Retinal pigment epithelial cell (primary cell): Measurements from ENCODE around the gene A1BG.
"Not testable (repeated sequence)": the region's sequence is repeated elsewhere in the genome, so short reads cannot be mapped to it uniquely, and the experiment has no call there.

Experiments
- DNase-seq: peaks from one replicate; pipeline ENCODE4 v3.0.0-alpha.2; 2010; ENCODE audit warnings: low read depth
- H3K4me3 ChIP-seq: 2 replicates; pipeline ENCODE4 v1.5.1; 2011; ENCODE audit warnings: mild to moderate bottlenecking, low read length, control low read depth, moderate library complexity
- CTCF ChIP-seq: conservative IDR thresholded peaks from 2 replicates; pipeline ENCODE4 v1.5.1; 2011; ENCODE audit warnings: low read depth, low read length, control low read depth, inconsistent platforms

Gene A1BG

GRCh38 chr19:58349590-58349989 is 3.7 kb downstream of the A1BG start:
- no peak for DNase-seq
- TF ChIP-seq CTCF = no peak
- H3K4me3 ChIP-seq = no peak overlapping the region

GRCh38 chr19:58348080-58348479 is 5.2 kb downstream of the A1BG start:
- H3K4me3 ChIP-seq = peak overlapping the region; percentile 59
- not testable (repeated sequence) for DNase-seq

GRCh38 chr19:58346961-58347929 is 6.0 kb downstream of the A1BG start:
- TF ChIP-seq CTCF = no peak

GRCh38 chr19:58345558-58345957 is 7.7 kb downstream of the A1BG start:
- no peak overlapping the region for H3K4me3 ChIP-seq
- no peak for TF ChIP-seq CTCF
- no peak for DNase-seq

More at GRCh38 chr19:58346961-58347929, 6.0 kb downstream of the A1BG start:
- H3K4me3 ChIP-seq = peak overlapping the region; percentile 59
- DNase-seq = no peak

GRCh38 chr19:58338825-58339558 is 14.3 kb downstream of the A1BG start:
- DNase-seq = no peak
- no peak for TF ChIP-seq CTCF

GRCh38 chr19:58338336-58338735 is 15.0 kb downstream of the A1BG start:
- TF ChIP-seq CTCF = no peak
- no peak for DNase-seq
- H3K4me3 ChIP-seq = no peak overlapping the region

More at GRCh38 chr19:58338825-58339558, 14.3 kb downstream of the A1BG start:
- no peak overlapping the region for H3K4me3 ChIP-seq

GRCh38 chr19:58336820-58337219 is 16.5 kb downstream of the A1BG start:
- DNase-seq = no peak
- no peak overlapping the region for H3K4me3 ChIP-seq
- no peak for TF ChIP-seq CTCF
